ENCODE results near the gene VAMP5.
"Not testable (repeated sequence)": the region's sequence is repeated elsewhere in the genome, so short reads cannot be mapped to it uniquely, and the experiment has no call there.

Gene VAMP5

GRCh38 chr2:85591563-85591962, 7.3 kb downstream of the VAMP5 start:
- ATAC-seq (ENCODE audit: insufficient read depth, low read depth) = no peak
- no peak for DNase-seq

GRCh38 chr2:85592299-85592698, 8.1 kb downstream of the VAMP5 start:
- not testable (repeated sequence) for H3K27ac ChIP-seq (ENCODE audit: low read length); H3K9ac ChIP-seq (ENCODE audit: low read depth, low read length); ATAC-seq (ENCODE audit: insufficient read depth, low read depth); H2AFZ ChIP-seq (ENCODE audit: low read depth, low read length); H3K4me3 ChIP-seq (ENCODE audit: low read depth in 1 of 2, low read length in 2 of 2); H3K9me3 ChIP-seq (ENCODE audit: insufficient read depth, low read length, severe bottlenecking); H3K4me2 ChIP-seq (ENCODE audit: insufficient read depth, low read length); DNase-seq; H3K27me3 ChIP-seq (ENCODE audit: insufficient read depth, low read length, poor library complexity); H3K36me3 ChIP-seq (ENCODE audit: insufficient read depth, low read length)
- Histone ChIP-seq H3K79me2 (ENCODE audit: insufficient read depth, low read length) (peaks cover 30% of the 10 kb centered on the region), H3K4me1 (ENCODE audit: insufficient read depth, low read length) (peaks cover 30% of the 10 kb centered on the region), H4K20me1 (ENCODE audit: insufficient read depth, low read length) (peaks cover 12% of the 10 kb centered on the region; the same call in 1 of the 2 replicates)

More at GRCh38 chr2:85591563-85591962, 7.3 kb downstream of the VAMP5 start:
- no peak overlapping the region for H3K4me2 ChIP-seq (ENCODE audit: insufficient read depth, low read length)
- H3K4me1 ChIP-seq (ENCODE audit: insufficient read depth, low read length) = peaks cover 22% of the 10 kb centered on the region
- peaks cover 5% of the 10 kb centered on the region; the same call in 1 of the 2 replicates for H4K20me1 ChIP-seq (ENCODE audit: insufficient read depth, low read length)
- no peak overlapping the region for H3K27ac ChIP-seq (ENCODE audit: low read length)
- H3K9ac ChIP-seq (ENCODE audit: low read depth, low read length) = no peak overlapping the region
- H3K79me2 ChIP-seq (ENCODE audit: insufficient read depth, low read length) = peaks cover 22% of the 10 kb centered on the region
- no peaks in the 10 kb centered on the region for H3K27me3 ChIP-seq (ENCODE audit: insufficient read depth, low read length, poor library complexity)
- no peaks in the 10 kb centered on the region for H3K9me3 ChIP-seq (ENCODE audit: insufficient read depth, low read length, severe bottlenecking)
- TF ChIP-seq CTCF (IDR thresholded peaks at IDR 0.05; ENCODE audit: borderline replicate concordance, extremely low read depth, low read length, poor library complexity, severe bottlenecking) (no peak), EZH2 (IDR thresholded peaks at IDR 0.05; ENCODE audit: borderline replicate concordance, low read depth, low read length, severe bottlenecking) (no peak)
- H2AFZ ChIP-seq (ENCODE audit: low read depth, low read length) = no peak overlapping the region
- H3K36me3 ChIP-seq (ENCODE audit: insufficient read depth, low read length) = peaks cover 2% of the 10 kb centered on the region; the same call in 1 of the 2 replicates
- no peak overlapping the region for H3K4me3 ChIP-seq (ENCODE audit: low read depth in 1 of 2, low read length in 2 of 2)

- H3K36me3 ChIP-seq (ENCODE audit: insufficient read depth, low read length) = peaks cover 15% of the 10 kb centered on the region
- no peak overlapping the region for H3K4me3 ChIP-seq (ENCODE audit: low read depth in 1 of 2, low read length in 2 of 2)
- H4K20me1 ChIP-seq (ENCODE audit: insufficient read depth, low read length) = peaks cover 13% of the 10 kb centered on the region; the same call in 1 of the 2 replicates
- TF ChIP-seq EZH2 (IDR thresholded peaks at IDR 0.05; ENCODE audit: borderline replicate concordance, low read depth, low read length, severe bottlenecking) = no peak
- TF ChIP-seq CTCF (IDR thresholded peaks at IDR 0.05; ENCODE audit: borderline replicate concordance, extremely low read depth, low read length, poor library complexity, severe bottlenecking) = no peak
- ATAC-seq (ENCODE audit: insufficient read depth, low read depth) (no peak), DNase-seq (no peak)
- no peaks in the 10 kb centered on the region for H3K27me3 ChIP-seq (ENCODE audit: insufficient read depth, low read length, poor library complexity)
- no peak overlapping the region for H2AFZ ChIP-seq (ENCODE audit: low read depth, low read length)
- no peak overlapping the region for H3K9ac ChIP-seq (ENCODE audit: low read depth, low read length)
- H3K9me3 ChIP-seq (ENCODE audit: insufficient read depth, low read length, severe bottlenecking) = no peaks in the 10 kb centered on the region
- H3K4me1 ChIP-seq (ENCODE audit: insufficient read depth, low read length) = peaks cover 27% of the 10 kb centered on the region
- H3K4me2 ChIP-seq (ENCODE audit: insufficient read depth, low read length) = no peak overlapping the region
- H3K27ac ChIP-seq (ENCODE audit: low read length) = no peak overlapping the region
- H3K79me2 ChIP-seq (ENCODE audit: insufficient read depth, low read length) = peaks cover 33% of the 10 kb centered on the region
Observed at GRCh38 chr2:85593023-85593422, 8.8 kb downstream of the VAMP5 start.

GRCh38 chr2:85594715-85595300, 10.6 kb downstream of the VAMP5 start:
- H4K20me1 ChIP-seq (ENCODE audit: insufficient read depth, low read length) = peaks cover 13% of the 10 kb centered on the region; the same call in 1 of the 2 replicates
- peak overlapping the region; percentile 65 to 89 for H3K4me3 ChIP-seq (ENCODE audit: low read depth in 1 of 2, low read length in 2 of 2)
- H3K4me2 ChIP-seq (ENCODE audit: insufficient read depth, low read length) = peak overlapping the region; percentile 81
- peak overlapping the region; percentile 88 for H3K27ac ChIP-seq (ENCODE audit: low read length)
- H3K27me3 ChIP-seq (ENCODE audit: insufficient read depth, low read length, poor library complexity) = no peaks in the 10 kb centered on the region
- H2AFZ ChIP-seq (ENCODE audit: low read depth, low read length) = peak overlapping the region; percentile 95
- H3K9ac ChIP-seq (ENCODE audit: low read depth, low read length) = peak overlapping the region; percentile 78
- H3K9me3 ChIP-seq (ENCODE audit: insufficient read depth, low read length, severe bottlenecking) = no peaks in the 10 kb centered on the region
- DNase-seq (no peak), ATAC-seq (ENCODE audit: insufficient read depth, low read depth) (no peak)
- peaks cover 33% of the 10 kb centered on the region for H3K79me2 ChIP-seq (ENCODE audit: insufficient read depth, low read length)
- peaks cover 27% of the 10 kb centered on the region for H3K4me1 ChIP-seq (ENCODE audit: insufficient read depth, low read length)
- TF ChIP-seq CTCF (IDR thresholded peaks at IDR 0.05; ENCODE audit: borderline replicate concordance, extremely low read depth, low read length, poor library complexity, severe bottlenecking) (no peak), EZH2 (IDR thresholded peaks at IDR 0.05; ENCODE audit: borderline replicate concordance, low read depth, low read length, severe bottlenecking) (no peak)
- H3K36me3 ChIP-seq (ENCODE audit: insufficient read depth, low read length) = peaks cover 21% of the 10 kb centered on the region
